Measurements from ENCODE around the gene SEC24C. TPM values are rescaled to one million over a fixed set of nuclear protein-coding genes. Genes with fewer than 3 reads are reported as not detected.

Gene SEC24C
- total and polyA plus RNA-seq, 7 donors, result 28.8 to 60.5 (median 52.3) TPM

- Histone ChIP-seq H3K4me3 (peak overlapping the region; percentile 84), H3K36me3 (ENCODE audit: insufficient read depth in 1 of 2, low read depth in 1 of 2) (peaks cover 10 to 79% of the 10 kb centered on the region in 2 donors), H3K27me3 (ENCODE audit: insufficient read depth in 3 of 3, low read length in 2 of 3) (no peaks in the 10 kb centered on the region), H3K4me1 (peaks cover 32% of the 10 kb centered on the region), H3K27ac (peak overlapping the region; percentile 97), H3K9me3 (no peaks in the 10 kb centered on the region)
- intact Hi-C loops (cut with DNase I), result no loop called here
- DNase-seq (peak; percentile 84 to 90), ATAC-seq (peak; percentile 83 to 87 (median 84))
- WGBS, 3 donors, result 0% methylated on average over 70 to 101 of the region's 101 CpGs
- TF ChIP-seq, protein P1, sequence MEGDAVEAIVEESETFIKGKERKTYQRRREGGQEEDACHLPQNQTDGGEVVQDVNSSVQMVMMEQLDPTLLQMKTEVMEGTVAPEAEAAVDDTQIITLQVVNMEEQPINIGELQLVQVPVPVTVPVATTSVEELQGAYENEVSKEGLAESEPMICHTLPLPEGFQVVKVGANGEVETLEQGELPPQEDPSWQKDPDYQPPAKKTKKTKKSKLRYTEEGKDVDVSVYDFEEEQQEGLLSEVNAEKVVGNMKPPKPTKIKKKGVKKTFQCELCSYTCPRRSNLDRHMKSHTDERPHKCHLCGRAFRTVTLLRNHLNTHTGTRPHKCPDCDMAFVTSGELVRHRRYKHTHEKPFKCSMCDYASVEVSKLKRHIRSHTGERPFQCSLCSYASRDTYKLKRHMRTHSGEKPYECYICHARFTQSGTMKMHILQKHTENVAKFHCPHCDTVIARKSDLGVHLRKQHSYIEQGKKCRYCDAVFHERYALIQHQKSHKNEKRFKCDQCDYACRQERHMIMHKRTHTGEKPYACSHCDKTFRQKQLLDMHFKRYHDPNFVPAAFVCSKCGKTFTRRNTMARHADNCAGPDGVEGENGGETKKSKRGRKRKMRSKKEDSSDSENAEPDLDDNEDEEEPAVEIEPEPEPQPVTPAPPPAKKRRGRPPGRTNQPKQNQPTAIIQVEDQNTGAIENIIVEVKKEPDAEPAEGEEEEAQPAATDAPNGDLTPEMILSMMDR (IDR thresholded peaks at IDR 0.05), result no peak
These were observed 28.3 kb downstream of the SEC24C start for GRCh38 chr10:73772281-73773151.

DNA sequence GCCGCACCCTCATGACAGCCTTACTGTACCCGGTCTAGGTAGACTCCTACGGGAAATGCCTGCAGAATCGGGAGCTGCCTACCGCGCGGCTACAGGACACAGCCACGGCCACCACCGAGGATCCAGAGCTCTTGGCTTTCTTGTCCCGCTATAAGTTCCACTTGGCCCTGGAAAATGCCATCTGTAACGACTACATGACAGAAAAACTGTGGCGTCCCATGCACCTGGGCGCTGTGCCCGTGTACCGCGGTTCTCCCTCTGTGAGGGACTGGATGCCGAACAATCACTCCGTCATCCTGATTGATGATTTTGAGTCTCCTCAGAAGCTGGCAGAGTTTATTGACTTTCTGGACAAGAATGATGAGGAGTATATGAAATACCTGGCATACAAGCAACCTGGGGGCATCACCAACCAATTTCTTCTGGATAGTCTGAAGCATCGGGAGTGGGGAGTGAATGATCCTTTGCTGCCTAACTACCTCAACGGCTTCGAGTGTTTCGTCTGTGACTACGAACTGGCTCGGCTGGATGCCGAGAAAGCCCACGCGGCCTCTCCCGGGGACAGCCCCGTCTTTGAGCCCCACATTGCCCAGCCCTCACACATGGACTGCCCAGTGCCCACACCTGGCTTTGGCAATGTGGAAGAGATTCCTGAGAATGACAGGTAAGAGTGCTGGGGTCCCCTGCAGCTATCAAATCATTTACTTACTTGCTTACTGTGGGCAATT lies 29.1 kb downstream of the SEC24C start:
- Histone ChIP-seq H3K4me3 (peak overlapping the region; percentile 84), H3K4me1 (peaks cover 32% of the 10 kb centered on the region), H3K9me3 (no peaks in the 10 kb centered on the region), H3K27me3 (ENCODE audit: insufficient read depth in 3 of 3, low read length in 2 of 3) (no peaks in the 10 kb centered on the region), H3K36me3 (ENCODE audit: insufficient read depth in 1 of 2, low read depth in 1 of 2) (peaks cover 10 to 77% of the 10 kb centered on the region in 2 donors), H3K27ac (peak overlapping the region; percentile 97)
- DNase-seq (no peak), ATAC-seq (no peak)
- 2 to 5% (median 4%) methylated on average over 29 of the region's 29 CpGs for WGBS, 3 donors
- TF ChIP-seq, protein P1 (IDR thresholded peaks at IDR 0.05), result no peak
- intact Hi-C loops (cut with DNase I), result no loop called here

- Histone ChIP-seq H3K27ac (no peak overlapping the region), H3K4me1 (peaks cover 33% of the 10 kb centered on the region), H3K9me3 (no peaks in the 10 kb centered on the region), H3K27me3 (ENCODE audit: insufficient read depth in 3 of 3, low read length in 2 of 3) (no peaks in the 10 kb centered on the region), H3K4me3 (peak overlapping the region; percentile 84), H3K36me3 (ENCODE audit: insufficient read depth in 1 of 2, low read depth in 1 of 2) (peaks cover 8 to 77% of the 10 kb centered on the region in 2 donors)
- 26 to 36% (median 34%) methylated on average over 5 of the region's 5 CpGs for WGBS, 3 donors
- no peak for ATAC-seq
- TF ChIP-seq, protein P1 (IDR thresholded peaks at IDR 0.05), result no peak
- intact Hi-C loops (cut with DNase I), result no loop called here
- no peak for DNase-seq
These were observed 30.5 kb downstream of the SEC24C start for GRCh38 chr10:73774637-73775036.

DNA sequence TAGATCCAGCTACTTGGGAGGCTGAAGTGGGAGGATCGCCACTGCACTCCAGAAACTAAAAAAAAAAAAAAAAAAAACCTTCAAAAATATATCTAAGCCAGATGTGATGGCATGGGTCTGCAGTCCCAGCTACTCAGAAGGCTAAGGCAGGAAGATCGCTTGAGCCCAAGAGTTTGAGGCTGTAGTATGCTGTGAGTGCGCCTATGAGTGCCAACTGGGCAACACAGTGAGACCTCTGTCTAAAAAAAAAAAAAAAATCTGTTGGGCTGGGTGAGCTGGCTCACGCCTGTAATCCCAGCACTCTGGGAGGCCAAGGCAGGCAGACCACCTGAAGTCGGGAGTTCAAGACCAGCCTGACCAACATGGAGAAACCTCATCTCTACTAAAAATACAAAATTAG lies 34.8 kb downstream of the SEC24C start:
- ATAC-seq (no peak), DNase-seq (no peak)
- 86 to 88% (median 87%) methylated on average over 5 of the region's 5 CpGs for WGBS, 3 donors
- Histone ChIP-seq H3K36me3 (ENCODE audit: insufficient read depth in 1 of 2, low read depth in 1 of 2) (peaks cover 8 to 65% of the 10 kb centered on the region in 2 donors), H3K4me1 (peaks cover 50% of the 10 kb centered on the region), H3K27ac (no peak overlapping the region), H3K27me3 (ENCODE audit: insufficient read depth in 3 of 3, low read length in 2 of 3) (no peaks in the 10 kb centered on the region), H3K9me3 (no peaks in the 10 kb centered on the region), H3K4me3 (no peak overlapping the region)
- TF ChIP-seq, protein P1 (IDR thresholded peaks at IDR 0.05), result no peak
- intact Hi-C loops (cut with DNase I), result no loop called here

Measured in psoas muscle (tissue), 8 donors.